GM18519 (cell line): Measurements from ENCODE around the gene KIAA1217.

Experiments used
- ATAC-seq: cut with Tn5 transposase; IDR thresholded peaks from one replicate; pipeline ENCODE4 v1.9.1; 2021; ENCODE audit warnings: mild to moderate bottlenecking, moderate library complexity; ENCODE audit not compliant: unreplicated experiment, low FRiP score

Gene KIAA1217

DNA sequence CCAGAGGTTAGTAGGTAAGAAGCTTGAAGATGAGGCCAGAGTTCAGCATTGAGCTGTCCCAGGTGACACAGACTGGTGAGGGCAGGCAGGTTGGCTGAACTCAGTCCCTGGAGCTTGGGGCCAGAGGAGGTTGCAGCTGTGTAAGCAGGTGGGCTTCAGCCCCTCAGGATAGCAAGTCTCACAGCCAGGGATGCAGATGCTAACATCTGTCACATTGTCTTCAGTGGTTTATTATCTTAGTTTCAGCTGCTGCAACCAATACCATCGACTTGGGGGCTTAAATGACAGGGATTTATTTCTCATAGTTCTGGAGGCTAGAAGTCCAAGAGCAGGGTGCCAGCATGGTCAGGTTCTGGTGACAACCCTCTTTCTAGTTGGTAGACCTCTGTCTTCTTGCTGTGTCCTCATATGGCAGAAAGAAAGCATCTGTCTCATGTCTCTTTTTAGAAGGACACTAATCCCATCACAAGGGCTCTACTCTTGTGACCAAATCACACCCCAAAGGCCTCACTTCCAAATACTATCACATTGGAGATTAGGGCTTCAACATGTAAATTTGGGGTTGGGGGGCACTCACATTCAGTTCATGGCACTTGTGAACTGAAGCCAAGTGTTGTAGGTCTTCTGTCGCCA lies 146.2 kb downstream of the KIAA1217 start:
- ATAC-seq: no peak

DNA sequence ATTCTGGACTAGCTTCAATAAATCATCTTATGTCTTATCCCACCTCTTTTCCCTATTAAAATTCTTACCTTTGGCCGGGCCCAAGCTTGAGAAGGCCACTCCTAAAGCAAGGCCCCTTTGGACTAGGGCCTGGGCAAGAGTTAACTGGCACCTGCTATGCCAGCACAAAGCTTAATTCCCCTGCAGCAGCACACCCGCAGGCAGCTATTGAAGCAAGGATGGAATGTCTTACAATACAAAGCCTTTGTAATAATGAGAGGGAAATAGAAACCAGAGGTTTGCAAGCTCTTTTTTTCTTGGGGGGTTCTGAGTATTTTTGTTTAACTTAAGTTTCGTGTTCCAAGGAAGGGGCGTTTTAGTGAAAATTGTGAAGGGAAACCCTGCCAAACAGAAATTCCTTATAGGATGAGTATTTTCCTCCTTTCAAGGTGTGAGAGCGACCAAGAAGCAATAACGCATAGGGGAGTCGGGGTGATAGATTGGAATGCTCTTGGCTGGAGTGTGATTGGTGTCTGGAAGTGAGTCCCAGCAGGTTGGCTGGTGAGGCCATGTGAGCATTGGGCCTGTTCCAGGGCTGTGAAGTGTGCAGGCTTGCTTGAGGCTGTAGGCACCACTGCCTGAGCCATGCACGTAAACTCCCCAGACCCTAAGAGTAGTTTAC lies 148.5 kb downstream of the KIAA1217 start:
- no peak for ATAC-seq

- no peak for ATAC-seq
Measured at GRCh38 chr10:24358022-24358421, 149.1 kb downstream of the KIAA1217 start.

DNA sequence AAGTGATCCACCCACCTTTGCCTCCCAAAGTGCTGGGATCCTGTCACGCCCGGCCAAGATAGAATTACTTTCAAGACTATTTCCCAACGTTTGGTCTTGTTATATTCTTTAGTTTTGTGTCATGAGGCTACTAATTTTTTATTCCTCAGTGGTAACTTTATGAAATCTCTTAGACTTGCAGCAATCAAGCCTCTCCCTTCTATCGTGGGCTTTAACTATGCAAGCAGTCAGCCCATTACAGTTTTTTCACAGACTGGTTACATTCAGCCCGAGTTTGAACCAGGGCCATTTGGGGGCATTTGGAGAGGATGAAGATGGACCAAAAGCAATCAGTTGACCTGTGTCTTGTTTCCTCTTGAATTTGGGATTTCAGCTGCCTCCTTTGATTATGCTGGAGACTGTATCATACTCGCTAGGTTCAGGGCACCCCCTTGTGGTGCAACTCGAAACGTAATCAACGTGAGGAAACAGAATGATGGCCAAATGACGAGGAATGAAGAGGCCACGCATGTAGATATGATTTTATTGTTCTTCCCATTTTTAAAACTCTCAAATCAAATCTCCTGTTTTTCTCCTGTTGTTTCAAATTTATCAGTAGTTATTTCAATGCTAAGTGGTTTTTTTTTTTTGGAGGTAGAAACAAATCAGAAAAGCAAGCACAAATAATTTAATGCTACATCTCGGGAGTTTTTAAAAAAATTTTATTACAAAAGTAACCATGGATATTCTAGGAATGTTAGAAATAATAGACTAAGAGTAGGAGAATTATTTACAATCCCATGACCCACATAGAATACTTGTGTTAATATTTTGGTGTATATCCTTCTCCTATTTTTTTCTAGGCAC lies 151.6 kb downstream of the KIAA1217 start:
- ATAC-seq: peak; percentile 72

DNA sequence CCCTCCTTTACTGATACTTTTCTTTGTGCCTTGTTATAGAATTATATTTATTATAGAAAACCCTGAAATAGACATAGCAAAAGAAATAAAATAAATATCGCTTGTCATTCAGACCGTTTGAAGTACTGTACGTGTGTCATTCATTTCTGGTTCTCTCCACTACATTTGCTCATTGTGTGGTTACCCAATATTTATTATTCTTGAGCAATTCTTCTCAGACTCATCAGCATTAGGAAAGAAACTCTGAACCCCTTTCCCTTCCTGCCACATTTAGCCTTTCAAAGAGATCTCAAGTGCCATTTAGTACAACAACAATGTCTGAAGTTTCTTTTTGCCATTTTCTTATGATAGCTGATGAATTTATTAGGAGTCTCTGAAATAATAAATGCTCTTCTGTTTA lies 154.1 kb downstream of the KIAA1217 start:
- ATAC-seq: no peak

- no peak for ATAC-seq
Measured at GRCh38 chr10:24367688-24368087, 158.8 kb downstream of the KIAA1217 start.

- no peak for ATAC-seq
Measured at GRCh38 chr10:24370877-24371276, 161.9 kb downstream of the KIAA1217 start.

DNA sequence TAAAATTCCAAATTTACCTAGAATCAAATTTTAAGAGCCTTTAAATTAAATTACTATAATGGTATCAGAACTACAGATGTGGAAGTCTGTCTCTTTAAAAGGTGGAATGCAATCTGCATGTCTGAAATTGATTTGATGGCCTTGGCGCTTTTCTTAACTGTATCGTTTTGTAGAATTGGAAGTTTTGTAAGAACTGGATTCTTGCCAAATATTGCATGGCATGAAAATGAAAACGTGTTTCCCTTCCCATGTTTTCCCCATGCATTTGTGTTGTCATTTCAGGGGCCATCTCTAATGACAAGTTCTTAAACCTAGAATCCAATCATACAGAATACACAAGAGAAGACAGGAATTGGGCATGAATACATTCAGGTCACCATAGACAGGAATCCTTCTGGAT lies 162.5 kb downstream of the KIAA1217 start:
- no peak for ATAC-seq

DNA sequence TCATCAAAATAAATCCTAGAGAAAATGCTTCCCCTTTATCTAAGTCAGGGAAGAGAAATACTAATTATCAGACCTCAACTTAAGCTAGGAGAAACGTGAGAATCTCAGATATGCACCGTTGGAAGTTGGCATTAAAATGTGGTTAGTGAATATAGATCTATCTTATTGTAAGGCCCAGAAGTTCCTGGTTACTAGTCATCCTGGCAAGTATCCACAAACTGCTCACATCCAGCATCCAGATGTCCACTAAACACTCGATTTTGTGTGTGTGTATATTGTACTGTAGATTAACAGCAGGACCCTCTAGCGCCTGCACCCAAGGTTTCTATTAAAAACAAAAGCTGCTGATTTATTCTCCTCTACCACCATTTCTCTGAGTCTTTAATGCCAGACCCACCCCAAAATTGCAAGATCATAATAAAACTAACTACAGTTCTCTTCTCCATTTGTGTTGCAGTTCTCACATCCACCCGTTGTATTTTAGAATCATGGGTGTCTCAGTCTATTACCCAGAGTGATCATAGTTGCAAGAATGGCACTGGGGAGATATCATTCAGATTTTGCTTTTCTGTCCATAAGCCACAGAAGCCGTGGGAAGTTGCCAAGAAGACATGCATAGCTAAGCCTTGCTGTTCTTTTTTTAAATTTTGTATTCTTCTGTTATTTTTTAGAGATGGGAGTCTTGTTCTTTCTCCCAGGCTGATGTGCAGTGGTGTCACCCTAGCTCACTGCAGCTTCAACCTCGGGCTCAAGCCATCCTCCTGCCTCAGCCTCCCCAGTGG lies 165.4 kb downstream of the KIAA1217 start:
- ATAC-seq: no peak

- no peak for ATAC-seq
Measured at GRCh38 chr10:24375510-24375909, 166.6 kb downstream of the KIAA1217 start.

GRCh38 chr10:24376731-24377130 lies 167.8 kb downstream of the KIAA1217 start:
- ATAC-seq: no peak

DNA sequence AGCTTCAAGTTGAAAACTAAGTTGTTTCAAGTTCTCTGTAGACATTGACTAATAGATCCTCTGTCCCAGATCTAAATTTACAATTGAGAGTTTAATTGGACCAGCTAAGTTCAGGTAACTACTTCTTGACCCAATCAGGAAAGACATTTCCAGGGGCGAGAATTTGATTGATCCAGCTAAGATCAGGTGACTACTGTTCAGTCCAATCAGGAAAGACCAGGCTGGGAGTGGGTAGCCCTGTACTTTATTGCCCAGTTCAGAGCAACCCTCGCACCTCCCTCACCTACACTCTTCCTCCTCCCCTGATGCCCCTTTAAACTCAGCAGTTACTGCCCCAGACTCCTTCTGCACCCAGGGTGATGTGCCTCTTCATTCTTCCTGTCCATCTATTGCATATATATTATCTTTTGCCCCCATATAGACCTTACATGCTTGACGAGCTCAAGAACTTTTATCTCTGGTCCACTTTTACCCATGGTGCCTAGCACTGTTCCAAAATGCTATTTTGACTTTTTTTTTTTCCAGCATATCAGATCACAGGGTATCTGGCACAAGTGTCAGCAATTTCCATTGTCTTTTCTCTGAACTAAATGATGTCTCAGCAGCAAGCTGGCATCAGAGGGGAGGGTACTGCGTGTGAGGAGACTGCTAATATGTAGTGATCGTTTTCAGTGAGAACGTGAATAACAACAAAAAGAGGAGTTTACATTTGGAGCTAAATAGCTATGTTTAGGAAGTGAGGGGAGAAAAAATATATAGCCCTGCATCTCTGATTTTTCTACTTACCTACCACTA lies 169.4 kb downstream of the KIAA1217 start:
- no peak for ATAC-seq

DNA sequence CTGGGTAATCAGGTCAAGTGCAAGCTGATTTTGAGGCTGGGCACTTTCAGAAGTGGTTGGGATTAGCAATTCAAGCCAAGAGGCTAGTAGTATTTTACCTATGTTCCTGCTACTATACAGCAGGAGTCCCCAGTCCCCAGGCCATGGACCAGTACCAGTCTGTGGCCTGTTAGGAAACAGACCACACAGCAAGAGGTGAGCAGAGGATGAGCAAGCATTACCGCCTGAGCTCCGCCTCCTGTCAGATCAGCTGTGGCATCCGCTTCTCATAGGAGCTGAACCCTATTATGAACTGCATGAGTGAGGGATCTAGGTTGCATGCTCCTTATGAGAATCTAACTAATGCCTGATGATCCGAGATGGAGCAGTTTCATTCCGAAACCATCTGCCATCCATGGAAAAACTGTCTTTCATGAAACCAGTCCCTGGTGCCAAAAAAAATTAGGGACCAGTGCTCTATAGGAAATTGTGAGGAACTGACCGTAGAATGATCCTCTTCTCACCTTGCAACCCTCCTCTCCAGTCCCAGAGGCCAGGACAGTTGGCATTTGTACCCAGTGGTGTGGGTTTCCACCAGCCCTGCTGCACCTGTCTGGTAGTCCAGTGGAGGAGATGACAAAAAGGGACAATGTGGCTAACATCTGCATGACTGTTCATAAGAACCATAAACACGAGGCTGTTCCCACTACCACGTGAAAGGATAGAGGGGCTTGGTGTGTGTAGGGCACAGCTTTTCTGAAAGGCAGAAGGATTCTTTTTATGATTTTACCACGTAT lies 172.5 kb downstream of the KIAA1217 start:
- no peak for ATAC-seq

DNA sequence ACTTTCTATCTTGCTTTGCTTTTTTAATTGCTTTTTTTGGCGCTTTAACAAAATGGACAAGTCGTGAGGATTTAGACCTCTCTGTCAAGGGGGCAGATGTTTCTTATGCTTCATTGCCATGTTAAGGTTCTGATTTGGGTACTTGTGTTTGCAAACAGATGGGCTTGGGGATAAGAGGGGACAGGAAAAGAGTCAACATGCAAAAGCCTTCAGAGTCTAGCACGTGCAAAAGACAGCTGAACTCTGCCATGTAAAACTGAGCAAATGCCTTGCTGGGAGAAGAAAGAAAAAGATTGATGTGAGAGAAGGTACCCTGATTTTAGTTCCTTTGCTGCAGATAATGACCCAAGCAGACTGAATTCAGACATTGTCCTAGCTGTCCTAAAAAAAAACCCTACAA lies 173.1 kb downstream of the KIAA1217 start:
- ATAC-seq: no peak

DNA sequence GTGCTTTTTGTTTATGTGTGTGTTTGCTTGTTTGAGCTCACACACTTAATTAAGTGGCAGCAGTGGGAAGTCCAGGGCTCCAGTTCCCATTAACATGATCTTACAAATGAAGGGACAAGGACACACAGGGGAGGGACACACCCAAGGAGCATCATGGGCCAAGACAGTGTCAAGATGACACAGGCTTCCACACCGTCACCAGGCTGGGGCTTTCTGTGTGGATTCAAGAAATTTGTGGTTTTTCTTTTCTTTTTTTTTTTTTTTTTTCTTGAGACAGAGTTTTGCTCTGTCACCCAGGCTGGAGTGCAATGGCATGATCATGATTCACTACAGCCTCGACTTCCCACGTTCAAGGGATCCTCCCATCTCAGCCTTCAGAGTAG lies 173.6 kb downstream of the KIAA1217 start:
- no peak for ATAC-seq

- ATAC-seq: peak; percentile 55
Measured at GRCh38 chr10:24382979-24383663, 174.2 kb downstream of the KIAA1217 start.

DNA sequence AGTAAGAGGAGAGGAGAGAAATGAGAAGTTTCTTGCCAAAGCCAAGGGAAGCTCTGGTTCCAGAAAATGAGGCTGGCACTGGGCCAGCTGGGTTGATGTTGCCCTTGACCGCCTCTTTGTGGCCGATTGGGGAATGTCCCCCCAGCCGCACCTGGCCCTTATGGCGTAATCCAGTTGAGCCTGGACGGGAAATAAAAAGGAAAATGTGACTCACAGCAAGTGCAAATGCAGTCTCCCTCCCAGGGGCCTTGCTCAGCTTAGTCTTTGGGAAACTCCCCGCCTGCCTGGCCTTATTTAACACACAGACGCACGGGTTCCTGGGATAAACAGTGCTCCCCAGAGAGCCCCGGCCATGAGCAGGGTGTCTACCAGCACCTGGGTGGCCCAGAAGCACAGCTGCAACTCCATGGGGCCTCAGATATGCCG lies 174.8 kb downstream of the KIAA1217 start:
- peak; percentile 69 for ATAC-seq

DNA sequence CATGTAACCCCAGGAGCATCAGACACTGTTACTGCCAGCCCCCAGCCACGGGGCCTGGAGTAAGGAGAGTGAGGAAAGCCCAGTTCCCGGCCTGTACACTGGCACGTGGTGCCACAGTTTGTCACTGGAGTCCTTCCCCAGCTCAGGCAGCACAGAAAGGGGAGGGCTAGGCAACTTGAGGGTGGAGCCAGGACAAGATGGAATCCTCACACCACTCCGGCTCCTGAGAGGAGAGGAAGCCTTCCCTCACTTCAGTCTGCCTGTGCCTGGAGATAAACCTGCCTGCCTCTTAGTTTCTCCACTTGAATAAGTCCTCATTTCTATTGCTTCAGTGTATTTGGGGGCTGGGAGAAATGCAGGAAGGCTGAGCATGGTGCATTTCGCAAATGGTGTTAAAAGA lies 176.0 kb downstream of the KIAA1217 start:
- ATAC-seq: no peak

DNA sequence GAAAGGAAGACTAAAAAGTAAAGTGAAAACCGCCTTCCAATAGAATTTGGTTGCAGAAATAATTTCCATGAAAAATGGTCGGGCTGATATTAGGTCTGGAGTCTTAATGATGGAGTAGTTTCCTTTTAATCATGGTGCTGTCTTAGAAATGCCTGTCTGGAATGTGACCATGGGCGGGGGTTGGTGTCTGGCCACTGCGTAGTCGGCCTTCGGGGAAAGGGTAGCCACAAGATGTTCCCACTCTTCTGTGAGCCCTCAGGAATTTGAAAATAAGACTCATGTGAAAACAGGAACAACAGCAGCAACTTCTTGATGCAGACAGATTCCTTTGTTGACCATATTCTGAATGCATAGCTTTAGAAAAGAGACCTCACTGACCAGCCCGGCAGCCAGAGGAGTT lies 176.8 kb downstream of the KIAA1217 start:
- no peak for ATAC-seq
